Cerebellar nuclear complex (tissue), 1 donor: Measurements from ENCODE around the gene SULT1C3.

Experiments used
- DNase-seq, 2 experiments: peaks; one replicate each; lab custom pipeline; 2025; lab: John Stamatoyannopoulos, UW

The SULT1C3 gene

GRCh38 chr2:108239786-108240185 lies at the start of gene SULT1C3:
SULT1C3 (plus strand) TSS chr2:108239968; CDS start chr2:108247195, 7,227 bp downstream.
- no peak for DNase-seq

DNA sequence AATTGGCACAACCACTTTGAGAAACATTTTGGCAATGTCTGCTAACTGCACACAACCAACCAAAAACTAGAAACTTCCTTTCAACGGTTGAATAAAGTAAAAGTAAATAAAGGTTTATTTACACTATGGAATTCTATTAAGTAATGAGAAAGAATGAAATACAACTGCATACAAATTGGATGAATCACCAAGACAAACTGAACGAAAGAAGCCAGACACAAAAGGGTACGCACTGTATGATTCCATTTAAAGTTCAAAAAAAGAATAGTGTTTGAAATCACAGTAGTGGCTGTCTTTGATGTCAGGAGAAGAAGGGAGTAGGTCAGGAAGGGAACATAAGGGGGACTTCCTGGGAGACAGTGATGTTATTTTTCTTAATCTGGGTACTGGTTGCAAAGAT lies 46.5 kb upstream of the SULT1C3 start:
- DNase-seq: no peak

GRCh38 chr2:108194409-108195132 lies 45.2 kb upstream of the SULT1C3 start:
- DNase-seq: no peak

DNA sequence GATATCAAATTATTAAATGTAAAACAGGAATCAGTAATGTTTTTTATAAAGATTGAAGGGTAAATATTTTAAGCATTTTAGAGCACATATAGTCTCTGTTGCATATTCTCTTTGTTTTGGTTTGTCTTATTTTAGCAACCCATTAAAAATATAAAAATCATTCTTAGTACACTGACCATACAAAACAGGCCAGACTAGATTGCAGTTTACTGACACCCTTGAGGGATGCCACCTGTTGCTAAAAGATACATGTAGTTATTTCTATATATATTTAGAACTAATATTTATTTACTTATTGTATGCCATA lies 44.7 kb upstream of the SULT1C3 start:
- no peak for DNase-seq

DNA sequence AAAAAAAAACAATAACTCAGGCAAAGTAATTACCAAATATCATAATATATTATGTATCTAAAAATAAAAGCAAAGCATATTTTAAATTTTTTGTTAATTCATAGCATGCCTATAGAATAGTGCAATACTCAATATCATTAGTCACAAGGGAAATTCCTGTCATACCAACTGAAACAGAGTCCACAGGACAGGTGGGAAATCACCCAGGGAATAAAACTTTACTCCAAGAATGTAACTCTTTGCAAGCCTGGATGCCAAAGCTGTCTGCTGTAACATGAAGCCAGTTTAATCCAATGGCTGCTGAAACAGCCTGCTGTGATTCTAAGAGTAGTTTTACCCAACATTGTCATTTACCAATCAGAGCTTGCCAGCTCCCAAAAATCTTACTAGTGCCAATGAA lies 40.0 kb upstream of the SULT1C3 start:
- DNase-seq: no peak

DNA sequence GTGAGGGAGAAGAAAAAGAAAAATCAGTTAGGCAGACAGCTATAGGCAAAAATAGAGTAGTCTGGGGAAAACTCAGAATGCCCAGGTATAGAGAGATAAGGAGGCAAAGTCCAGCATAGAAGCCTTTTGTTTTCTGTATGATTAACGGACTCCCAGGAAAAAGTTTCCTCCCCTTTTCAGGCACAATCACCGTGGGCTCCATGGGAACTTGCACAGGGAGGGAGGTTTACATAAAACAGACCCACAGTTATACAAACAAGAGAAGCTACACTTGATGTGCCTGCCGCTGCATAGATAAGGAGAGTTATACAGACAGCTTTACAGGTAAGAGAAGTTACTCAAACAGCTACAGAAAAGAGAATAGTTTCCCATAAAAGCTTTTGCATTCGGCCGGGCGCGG lies 39.2 kb upstream of the SULT1C3 start:
- DNase-seq: no peak

DNA sequence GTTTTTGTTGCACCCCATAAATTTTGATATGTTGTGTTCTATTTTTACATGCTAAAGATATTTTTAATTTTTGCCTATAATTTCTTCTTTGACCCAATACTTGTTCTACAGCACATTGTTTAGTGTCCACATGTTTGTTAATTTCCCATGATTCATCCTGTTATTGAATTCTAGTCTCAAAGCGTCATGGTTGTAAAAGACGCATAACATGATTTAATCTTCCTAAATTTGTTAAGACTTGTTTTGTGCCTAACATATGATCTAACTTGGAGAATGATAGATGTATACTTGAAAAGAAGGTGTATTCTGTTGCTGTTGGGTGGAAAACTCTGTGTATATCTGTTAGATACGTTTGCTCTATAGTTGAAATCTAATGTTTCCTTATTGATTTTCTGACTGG lies 27.1 kb upstream of the SULT1C3 start:
- DNase-seq: no peak

GRCh38 chr2:108215794-108216211 lies 24.0 kb upstream of the SULT1C3 start:
- no peak for DNase-seq

DNA sequence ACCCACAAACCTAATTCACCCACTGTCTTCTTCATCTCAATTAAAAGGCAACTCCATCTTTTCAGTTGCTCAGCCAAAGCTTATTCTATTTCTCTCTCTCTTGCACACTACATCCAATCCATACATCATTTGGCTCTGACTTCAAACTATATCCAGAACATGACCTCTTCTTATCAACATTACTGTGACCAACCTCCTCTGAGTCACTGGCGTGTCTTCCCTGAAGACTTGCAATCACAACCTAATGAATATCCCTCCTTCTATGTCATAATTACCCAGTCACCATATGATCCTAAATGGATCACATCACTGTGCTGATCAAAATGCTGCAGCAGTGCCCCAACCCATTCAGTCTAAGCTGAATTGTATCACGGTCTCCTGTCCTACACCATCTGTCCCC lies 22.6 kb upstream of the SULT1C3 start:
- DNase-seq: no peak

GRCh38 chr2:108219688-108220087 lies 20.1 kb upstream of the SULT1C3 start:
- DNase-seq: no peak

GRCh38 chr2:108220191-108220590 lies 19.6 kb upstream of the SULT1C3 start:
- DNase-seq: no peak

DNA sequence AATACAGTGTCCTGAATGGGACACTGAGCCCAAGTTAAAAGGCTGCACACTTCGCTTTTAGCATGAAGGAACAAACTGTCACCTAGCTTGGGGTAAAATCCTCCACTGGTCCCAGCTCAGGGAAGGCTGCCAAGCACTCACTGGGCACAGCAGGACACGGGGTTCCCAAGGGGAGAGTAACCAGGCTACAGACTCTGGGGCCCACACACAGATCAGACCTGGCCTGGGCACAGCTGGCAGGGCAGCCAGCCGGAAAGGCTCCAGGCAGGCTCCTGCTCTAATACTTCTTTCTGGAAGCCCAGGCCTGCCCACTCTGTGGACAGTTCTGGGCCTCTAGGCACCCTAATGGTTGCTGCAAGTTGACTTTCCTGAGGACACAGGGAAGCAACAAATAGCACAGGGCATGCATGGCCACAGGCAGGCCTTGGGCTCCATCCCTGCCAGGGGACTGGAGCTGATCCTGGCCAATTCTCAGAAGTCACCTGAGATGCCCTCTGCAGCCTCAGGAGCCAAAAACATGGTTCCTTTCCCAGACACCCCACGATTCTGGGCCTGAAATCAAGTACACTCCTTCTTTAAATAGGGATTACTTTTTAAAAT lies 18.7 kb upstream of the SULT1C3 start:
- DNase-seq: no peak

- no peak for DNase-seq
Observed at GRCh38 chr2:108222261-108222660, 17.5 kb upstream of the SULT1C3 start.

DNA sequence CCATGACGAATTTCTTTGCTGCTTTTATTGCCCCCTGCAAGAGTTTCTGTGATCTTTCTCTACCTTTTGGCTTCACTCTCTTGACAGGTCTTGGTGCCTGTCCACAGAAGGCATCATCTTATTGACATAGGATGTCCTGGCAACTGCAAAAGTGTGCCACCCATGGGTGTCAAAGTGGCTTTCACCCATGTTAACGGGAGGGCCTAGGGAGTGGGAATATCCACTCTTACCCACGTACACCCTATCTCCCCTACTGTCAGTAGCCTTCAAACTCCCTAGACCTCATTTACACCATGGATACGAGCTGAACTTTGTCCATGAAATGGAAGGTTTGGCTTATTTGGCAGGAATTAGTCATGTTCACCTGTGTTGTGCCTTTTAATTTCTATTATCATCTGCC lies 16.2 kb upstream of the SULT1C3 start:
- DNase-seq: no peak

- DNase-seq: no peak
Observed at GRCh38 chr2:108224022-108224421, 15.7 kb upstream of the SULT1C3 start.

DNA sequence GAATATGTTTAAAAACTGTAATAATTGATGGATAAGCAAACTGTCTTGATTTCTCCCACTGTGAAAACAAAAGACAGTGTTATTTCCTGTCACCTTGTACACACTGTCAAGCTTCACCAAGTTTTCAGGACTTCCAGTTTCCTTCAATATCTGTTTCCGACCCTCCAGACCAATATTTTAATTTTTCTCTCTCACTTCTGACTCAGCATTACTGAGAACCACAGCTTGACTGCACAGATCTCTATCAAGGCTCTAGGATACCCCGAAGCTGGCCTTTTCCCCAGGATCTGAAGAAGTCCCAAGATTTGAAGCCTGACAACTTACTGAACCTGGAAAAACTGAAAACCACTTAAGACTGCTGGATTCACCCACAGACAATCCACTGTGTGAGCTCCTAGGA lies 13.2 kb upstream of the SULT1C3 start:
- no peak for DNase-seq

DNA sequence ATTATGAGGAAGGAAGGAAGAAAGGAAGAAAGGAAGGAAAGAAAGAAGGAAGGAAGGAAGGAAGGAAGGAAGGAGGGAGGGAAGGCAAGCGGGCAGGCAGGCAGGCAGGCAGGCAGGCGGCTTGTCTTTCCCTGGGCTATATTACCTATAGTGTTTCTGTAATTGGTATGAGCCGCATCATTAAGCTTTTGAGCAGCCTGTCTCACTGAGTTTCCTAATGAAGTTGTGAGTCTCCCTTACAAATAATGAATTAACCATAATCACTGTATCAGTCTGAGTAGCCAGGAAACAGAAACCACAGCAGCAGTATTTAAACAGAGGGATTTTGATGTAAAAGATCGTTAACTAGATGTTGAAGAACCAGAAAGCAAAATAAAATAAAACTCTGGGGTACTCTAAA lies 11.8 kb upstream of the SULT1C3 start:
- no peak for DNase-seq

- DNase-seq: no peak
Observed at GRCh38 chr2:108228537-108228936, 11.2 kb upstream of the SULT1C3 start.

GRCh38 chr2:108229875-108230274 lies 9.9 kb upstream of the SULT1C3 start:
- no peak for DNase-seq

DNA sequence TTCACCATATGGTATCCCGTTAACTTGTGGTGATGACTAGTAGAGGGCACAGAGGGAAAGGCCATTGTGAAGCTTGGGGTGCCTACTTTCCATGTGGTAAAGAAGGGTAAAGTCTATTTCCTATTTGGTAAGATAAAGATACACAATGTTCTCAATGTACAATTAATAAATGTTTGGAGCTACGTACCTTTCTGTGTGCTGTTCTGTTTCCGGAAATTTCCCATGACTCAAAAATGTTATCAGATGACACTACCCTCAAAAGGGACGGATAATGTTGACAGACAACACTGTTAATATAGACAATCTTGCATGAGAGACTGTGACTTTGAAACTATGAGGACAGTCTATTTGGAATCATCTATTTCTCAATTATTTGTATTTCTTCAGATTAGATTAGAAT lies 4.2 kb upstream of the SULT1C3 start:
- no peak for DNase-seq

GRCh38 chr2:108236676-108237335 lies 3.0 kb upstream of the SULT1C3 start:
- DNase-seq: no peak

DNA sequence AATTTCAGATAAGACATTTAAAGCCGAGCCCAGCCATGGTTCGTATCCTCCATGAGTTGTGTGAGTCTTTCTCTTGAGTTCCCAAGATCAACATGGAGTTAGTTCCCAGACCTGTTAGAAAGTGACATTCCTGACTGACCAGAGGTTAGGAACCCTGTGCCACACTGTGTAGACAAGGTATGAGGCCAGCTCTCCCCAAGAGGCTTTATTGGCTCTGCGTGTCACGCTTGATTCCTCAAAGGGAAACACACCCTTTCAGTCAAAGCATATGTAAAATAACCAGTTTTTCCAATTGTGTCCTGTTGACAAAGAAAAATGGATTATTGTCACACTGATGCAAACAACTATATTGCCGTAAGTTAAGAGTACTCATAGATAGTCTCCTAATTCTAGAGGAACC lies 1.2 kb downstream of the SULT1C3 start:
- no peak for DNase-seq

DNA sequence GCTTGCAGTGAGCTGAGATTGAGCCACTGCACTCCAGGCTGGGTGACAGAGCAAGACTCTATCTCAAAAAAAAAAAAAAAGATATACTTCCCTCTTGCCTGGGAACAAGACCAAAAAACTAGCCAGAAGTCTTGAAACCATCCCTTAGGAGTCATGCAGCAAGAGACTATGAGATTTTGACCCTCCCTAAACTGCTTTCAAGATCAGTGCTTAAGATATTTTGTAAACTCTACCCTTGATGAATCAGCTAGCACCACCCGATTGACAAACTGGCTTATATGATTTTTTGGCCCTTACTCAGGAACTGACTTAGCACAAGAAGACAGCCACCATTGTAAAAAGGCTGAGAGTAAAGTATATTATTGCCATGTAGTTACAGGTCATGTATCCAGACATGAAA lies 3.8 kb downstream of the SULT1C3 start:
- no peak for DNase-seq
